Stimulated activated naive CD8-positive, alpha-beta T cell treated with anti-CD3 and anti-CD28 coated beads, Interleukin-15, Interleukin-2, amounts not matched to agents 100 ng/mL and 50 ng/mL, for 24 hours (primary cell): ENCODE data around the gene MRAP2.
"Not testable (repeated sequence)": the region's sequence is repeated elsewhere in the genome, so short reads cannot be mapped to it uniquely, and the experiment has no call there.

Experiments used
- H3K27ac Mint-ChIP-seq: one replicate; pipeline ENCODE4 v1.8.0; 2021; ENCODE audit warnings: mild to moderate bottlenecking, mixed read lengths
- H3K27me3 Mint-ChIP-seq: one replicate; pipeline ENCODE4 v1.8.0; 2021; ENCODE audit warnings: mixed read lengths
- H3K36me3 Mint-ChIP-seq: one replicate; pipeline ENCODE4 v1.8.0; 2021; ENCODE audit warnings: low read depth, mixed read lengths
- H3K4me1 Mint-ChIP-seq: one replicate; pipeline ENCODE4 v1.8.0; 2021; ENCODE audit warnings: low read depth, mixed read lengths
- H3K4me3 Mint-ChIP-seq: one replicate; pipeline ENCODE4 v1.8.0; 2021; ENCODE audit warnings: mild to moderate bottlenecking, mixed read lengths
- H3K9me3 Mint-ChIP-seq: one replicate; pipeline ENCODE4 v1.8.0; 2021; ENCODE audit warnings: mixed read lengths

The MRAP2 gene

DNA sequence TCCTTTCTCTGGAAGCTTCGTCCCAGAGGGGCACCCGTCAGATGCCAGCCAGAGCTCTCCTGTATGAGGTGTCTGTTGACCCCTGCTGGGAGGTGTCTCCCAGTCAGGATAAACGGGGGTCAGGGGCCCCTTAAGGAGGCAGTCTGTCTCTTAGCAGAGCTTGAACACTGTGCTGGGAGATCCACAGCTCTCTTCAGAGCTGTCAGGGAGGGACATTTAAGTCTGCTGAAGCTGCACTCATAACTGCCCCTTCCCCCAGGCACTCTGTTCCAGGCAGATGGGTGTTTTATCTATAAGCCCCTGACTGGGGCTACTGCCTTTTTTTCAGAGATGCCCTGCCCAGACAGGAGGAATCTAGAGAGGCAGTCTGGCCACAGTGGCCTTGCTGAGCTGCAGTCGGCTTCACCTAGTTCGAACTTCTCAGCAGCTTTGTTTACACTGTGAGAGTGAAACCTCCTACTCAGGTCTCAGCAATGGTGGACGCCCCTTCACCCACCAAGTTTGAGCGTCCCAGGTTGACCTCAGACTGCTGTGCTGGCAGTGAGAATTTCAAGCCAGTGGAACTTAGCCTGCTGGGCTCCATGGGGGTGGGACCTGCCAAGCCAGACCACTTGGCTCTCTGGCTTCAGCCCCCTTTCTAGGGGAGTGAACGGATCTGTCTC, 81.5 kb downstream of the MRAP2 start:
- H3K27me3 Mint-ChIP-seq: peaks cover 18% of the 10 kb centered on the region
- H3K27ac Mint-ChIP-seq, H3K4me3 Mint-ChIP-seq, H3K4me1 Mint-ChIP-seq, H3K9me3 Mint-ChIP-seq, H3K36me3 Mint-ChIP-seq: not testable (repeated sequence)

DNA sequence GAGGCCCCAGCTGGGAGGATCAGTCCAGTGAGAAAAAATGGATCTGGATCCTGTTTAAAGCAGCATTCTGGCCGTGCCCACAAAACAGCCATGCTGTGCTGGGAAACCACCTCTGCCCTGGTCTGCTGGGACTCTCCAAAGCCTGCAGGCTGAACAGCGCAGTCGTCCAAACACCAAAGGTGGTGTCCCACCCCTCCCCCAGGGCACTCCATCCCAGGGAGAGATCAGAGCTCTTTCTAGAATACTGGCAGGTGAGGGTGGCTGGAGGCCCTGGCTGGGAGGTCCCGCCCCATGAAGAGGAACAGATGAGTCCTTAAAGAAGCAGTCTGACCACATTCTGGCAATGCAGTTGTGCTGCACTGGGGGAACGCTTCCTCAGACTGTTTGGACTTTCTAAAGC, 84.6 kb downstream of the MRAP2 start:
- H3K9me3 Mint-ChIP-seq: peaks cover 4% of the 10 kb centered on the region
- no peaks in the 10 kb centered on the region for H3K4me1 Mint-ChIP-seq
- H3K36me3 Mint-ChIP-seq: peaks cover 18% of the 10 kb centered on the region
- H3K27ac Mint-ChIP-seq: no peak overlapping the region
- H3K27me3 Mint-ChIP-seq: peaks cover 18% of the 10 kb centered on the region
- H3K4me3 Mint-ChIP-seq: no peak overlapping the region

DNA sequence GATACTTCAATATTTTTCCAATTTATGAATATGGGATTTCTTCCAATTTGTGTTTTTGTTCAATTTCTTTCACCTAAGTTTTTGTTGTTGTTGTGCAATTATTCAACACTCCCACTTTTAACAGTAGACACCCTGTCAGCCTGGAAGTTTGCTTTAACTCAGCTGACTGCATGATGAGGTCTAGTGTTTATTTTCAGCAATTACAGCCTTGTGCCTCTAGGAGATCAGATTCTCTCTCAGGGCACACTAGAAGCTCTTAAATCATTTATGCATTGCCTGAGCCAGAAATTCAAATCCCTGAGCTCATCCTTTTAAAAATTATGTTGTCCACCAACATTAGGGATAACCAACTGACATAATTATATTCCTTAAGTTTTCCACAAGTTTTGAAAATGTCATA, 85.7 kb downstream of the MRAP2 start:
- peaks cover 15% of the 10 kb centered on the region for H3K27me3 Mint-ChIP-seq
- peaks cover 6% of the 10 kb centered on the region for H3K9me3 Mint-ChIP-seq
- H3K4me3 Mint-ChIP-seq: no peak overlapping the region
- H3K36me3 Mint-ChIP-seq: peaks cover 28% of the 10 kb centered on the region
- H3K27ac Mint-ChIP-seq: no peak overlapping the region
- no peaks in the 10 kb centered on the region for H3K4me1 Mint-ChIP-seq

DNA sequence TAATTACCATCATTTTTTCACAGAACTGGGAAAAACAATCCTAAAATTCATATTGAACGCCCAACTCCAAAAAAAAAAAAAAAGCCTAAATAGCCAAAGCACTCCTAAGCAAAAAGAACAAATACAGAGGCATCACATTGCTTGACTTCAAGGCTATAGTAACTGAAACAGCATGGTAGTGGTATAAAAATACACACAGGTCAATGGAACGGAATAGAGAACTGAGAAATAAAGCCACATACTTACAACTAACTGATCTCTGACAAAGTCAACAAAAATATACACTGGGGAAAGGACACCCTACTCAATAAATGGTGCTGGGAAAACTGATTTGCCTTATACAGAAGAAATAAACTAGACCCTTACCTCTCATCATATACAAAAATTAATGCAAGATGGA, 89.6 kb downstream of the MRAP2 start:
- Mint-ChIP-seq H3K4me3 (no peak overlapping the region), H3K27ac (no peak overlapping the region), H3K4me1 (no peaks in the 10 kb centered on the region), H3K27me3 (no peaks in the 10 kb centered on the region), H3K36me3 (peaks cover 41% of the 10 kb centered on the region), H3K9me3 (peaks cover 4% of the 10 kb centered on the region)

DNA sequence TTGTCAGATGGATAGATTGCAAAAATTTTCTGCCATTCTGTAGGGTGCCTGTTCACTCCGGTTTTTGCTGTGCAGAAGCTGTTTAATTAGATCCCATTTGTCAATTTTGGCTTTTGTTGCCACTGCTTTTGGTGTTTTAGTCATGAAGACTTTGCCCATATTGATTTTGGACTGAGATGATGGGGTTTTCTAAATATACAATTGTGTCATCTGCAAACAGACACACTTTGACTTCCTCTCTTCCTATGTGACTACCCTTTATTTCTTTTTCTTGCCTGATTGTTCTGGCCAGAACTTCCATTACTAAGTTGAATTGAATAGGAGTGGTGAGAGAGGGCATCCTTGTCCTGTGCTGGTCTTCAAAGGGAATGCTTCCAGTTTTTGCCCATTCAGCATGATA, 96.0 kb downstream of the MRAP2 start:
- not testable (repeated sequence) for H3K4me1 Mint-ChIP-seq, H3K27ac Mint-ChIP-seq, H3K4me3 Mint-ChIP-seq, H3K9me3 Mint-ChIP-seq, H3K27me3 Mint-ChIP-seq
- peaks cover 23% of the 10 kb centered on the region for H3K36me3 Mint-ChIP-seq

DNA sequence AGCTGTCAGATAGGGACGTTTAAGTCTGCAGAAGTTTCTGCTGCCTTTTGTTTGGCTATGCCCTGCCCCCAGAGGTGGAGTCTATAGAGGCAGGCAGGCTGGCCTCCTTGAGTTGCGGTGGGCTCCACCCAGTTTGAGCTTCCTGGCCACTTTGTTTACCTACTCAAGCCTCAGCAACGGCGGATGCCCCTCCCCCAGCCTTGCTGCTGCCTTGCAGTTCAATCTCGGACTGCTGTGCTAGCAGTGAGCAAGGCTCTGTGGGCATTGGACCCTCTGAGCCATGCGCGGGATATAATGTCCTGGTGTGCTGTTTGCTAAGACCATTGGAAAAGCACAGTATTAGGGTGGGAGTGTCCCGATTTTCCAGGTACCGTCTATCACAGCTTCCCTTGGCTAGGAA, 99.8 kb downstream of the MRAP2 start:
- H3K4me3 Mint-ChIP-seq, H3K27ac Mint-ChIP-seq, H3K27me3 Mint-ChIP-seq, H3K9me3 Mint-ChIP-seq, H3K4me1 Mint-ChIP-seq: not testable (repeated sequence)
- H3K36me3 Mint-ChIP-seq: peaks cover 28% of the 10 kb centered on the region

DNA sequence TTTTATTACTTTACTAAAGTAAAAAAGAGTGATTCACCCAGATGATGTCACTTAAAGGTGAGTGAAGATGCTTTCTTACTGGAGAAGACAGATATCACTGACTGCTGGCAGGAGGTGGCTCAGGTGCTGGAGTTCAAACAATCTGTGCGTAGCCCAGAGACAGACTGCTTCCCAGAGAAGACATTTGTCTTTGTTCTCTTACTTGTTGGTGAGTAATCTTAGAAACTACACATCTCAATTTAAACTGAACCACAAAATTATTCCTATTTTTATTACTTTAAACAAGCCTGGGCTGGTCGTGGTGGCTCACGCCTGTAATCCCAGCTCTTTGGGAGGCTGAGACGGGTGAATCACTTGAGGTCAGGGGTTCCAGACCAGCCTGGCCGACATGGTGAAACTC, 101.7 kb downstream of the MRAP2 start:
- no peak overlapping the region for H3K4me3 Mint-ChIP-seq
- peaks cover 9% of the 10 kb centered on the region for H3K9me3 Mint-ChIP-seq
- peaks cover 43% of the 10 kb centered on the region for H3K36me3 Mint-ChIP-seq
- H3K27me3 Mint-ChIP-seq: no peaks in the 10 kb centered on the region
- H3K27ac Mint-ChIP-seq: no peak overlapping the region
- H3K4me1 Mint-ChIP-seq: no peaks in the 10 kb centered on the region

DNA sequence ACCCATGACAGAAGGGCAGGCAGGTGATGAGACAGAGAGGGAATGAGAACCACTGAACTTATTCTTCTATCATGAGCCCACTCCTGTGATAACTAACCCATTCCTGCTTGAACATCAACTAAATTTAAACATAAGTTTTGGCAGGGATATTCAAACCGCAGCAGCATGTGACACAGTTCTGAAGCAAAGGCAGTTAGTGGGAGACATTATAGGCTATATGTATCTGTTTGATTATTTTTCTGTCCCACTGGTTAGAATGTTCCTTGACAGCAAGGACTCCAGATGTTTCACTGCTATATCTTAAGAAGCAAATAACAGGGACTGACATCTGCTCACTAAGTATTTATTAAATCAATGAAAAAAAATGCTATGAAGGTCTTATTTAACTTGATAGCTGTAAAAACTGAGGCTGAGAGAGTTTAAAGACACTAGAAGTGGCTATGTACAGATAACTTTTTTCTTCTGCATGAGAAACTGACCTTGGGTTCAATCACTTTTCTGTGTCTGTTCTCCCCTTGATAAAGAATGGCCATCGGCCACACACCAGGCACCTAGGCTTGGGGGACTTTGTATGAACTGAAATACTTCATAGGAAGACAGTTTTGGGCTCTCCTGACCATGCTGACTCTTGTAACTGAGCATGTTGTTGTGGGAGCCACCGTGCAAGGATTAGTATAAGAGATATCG, 102.9 kb downstream of the MRAP2 start:
- H3K27ac Mint-ChIP-seq: no peak overlapping the region
- no peaks in the 10 kb centered on the region for H3K27me3 Mint-ChIP-seq
- H3K36me3 Mint-ChIP-seq: peaks cover 51% of the 10 kb centered on the region
- H3K4me3 Mint-ChIP-seq: no peak overlapping the region
- no peaks in the 10 kb centered on the region for H3K4me1 Mint-ChIP-seq
- H3K9me3 Mint-ChIP-seq: peaks cover 9% of the 10 kb centered on the region

DNA sequence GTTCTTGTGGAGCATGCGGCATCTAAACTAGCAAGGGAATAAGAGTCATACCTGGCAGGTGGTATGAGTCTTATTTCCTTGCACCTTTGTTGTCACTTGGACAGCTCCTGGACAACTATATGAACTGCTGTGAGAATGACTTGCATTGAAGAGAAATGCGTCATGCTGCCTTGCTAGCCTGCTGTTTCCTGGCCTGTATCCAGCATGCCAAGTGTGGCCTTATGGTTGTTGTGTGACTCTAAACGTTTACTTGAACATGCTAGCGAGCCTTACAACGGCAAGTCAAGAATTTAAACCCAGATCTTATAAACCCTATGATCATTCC, 103.4 kb downstream of the MRAP2 start:
- H3K4me1 Mint-ChIP-seq: no peaks in the 10 kb centered on the region
- H3K36me3 Mint-ChIP-seq: peaks cover 55% of the 10 kb centered on the region
- no peak overlapping the region for H3K4me3 Mint-ChIP-seq
- H3K27ac Mint-ChIP-seq: no peak overlapping the region
- no peaks in the 10 kb centered on the region for H3K27me3 Mint-ChIP-seq
- peaks cover 9% of the 10 kb centered on the region for H3K9me3 Mint-ChIP-seq

DNA sequence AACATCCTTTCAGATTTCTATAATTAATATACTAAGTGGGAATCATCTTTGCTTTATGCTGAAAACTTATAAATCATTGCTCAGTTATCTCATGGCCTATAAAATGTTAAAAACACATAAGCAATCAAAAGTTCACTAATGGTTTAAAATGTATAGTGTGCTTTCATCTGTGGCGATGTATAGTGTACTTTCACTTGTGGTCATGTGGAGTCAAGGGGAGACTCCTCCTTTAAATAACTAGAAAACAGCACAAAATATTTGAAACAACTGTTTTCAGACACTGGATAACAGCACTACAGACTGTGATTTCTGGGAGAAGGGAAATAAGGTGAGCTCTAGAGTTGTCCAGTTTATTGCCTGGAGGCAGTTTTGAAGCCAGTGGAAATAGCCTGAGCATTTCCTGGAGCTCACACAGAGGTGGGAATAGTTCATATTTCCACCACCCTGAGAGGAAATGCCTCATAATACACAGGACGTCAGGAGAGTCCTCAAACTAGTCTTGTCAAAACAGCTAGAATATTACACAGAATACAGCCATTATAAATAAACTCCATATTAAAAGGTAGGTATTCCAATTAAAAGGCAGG, 104.5 kb downstream of the MRAP2 start:
- Mint-ChIP-seq H3K4me3 (no peak overlapping the region), H3K36me3 (peaks cover 51% of the 10 kb centered on the region), H3K4me1 (no peaks in the 10 kb centered on the region), H3K9me3 (no peaks in the 10 kb centered on the region), H3K27me3 (no peaks in the 10 kb centered on the region), H3K27ac (no peak overlapping the region)

DNA sequence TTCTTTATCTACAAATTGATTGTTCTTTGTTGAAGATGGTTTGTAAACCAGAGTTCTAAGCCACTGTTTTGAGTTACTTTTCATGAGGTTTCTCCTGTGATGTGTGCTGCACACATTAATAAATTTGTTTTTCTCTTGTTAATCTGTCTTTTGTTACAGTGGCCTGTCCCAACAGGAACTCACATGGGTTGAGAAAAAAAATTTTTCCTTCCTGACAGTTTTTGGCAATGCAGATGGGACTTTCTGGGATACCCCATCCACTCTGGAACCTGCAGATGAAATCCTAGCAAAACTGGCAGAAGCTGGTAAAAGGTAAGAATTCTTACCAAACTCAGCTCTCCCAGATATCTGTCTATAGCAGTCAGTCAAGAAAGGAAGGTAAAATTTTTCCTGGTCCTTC, 105.7 kb downstream of the MRAP2 start:
- Mint-ChIP-seq H3K4me3 (no peak overlapping the region), H3K4me1 (no peaks in the 10 kb centered on the region), H3K27ac (no peak overlapping the region), H3K36me3 (peaks cover 49% of the 10 kb centered on the region), H3K9me3 (no peaks in the 10 kb centered on the region), H3K27me3 (no peaks in the 10 kb centered on the region)
